ENCODE results near the gene PDLIM5. TPM values are rescaled to one million over a fixed set of nuclear protein-coding genes. Genes with fewer than 3 reads are reported as not detected.
"Not testable (repeated sequence)": the region's sequence is repeated elsewhere in the genome, so short reads cannot be mapped to it uniquely, and the experiment has no call there.

The PDLIM5 gene
- total RNA-seq, 4 donors from 2014 or later = 62.9 to 133 (median 110) TPM

- Histone ChIP-seq H3K36me3 (peaks cover 0 to 18% (median 5%) of the 10 kb centered on the region in 4 donors), H3K27ac (no peak overlapping the region), H3K4me3 (no peak overlapping the region), H3K9me3 (no peaks in the 10 kb centered on the region), H3K4me1 (peaks cover 8 to 25% (median 25%) of the 10 kb centered on the region in 4 donors), H3K27me3 (no peaks in the 10 kb centered on the region)
- TF ChIP-seq POLR2AphosphoS5 (IDR thresholded peaks at IDR 0.05) (no peak), CTCF (IDR thresholded peaks at IDR 0.05) (no peak), POLR2A (IDR thresholded peaks at IDR 0.05) (no peak), EP300 (IDR thresholded peaks at IDR 0.05; ENCODE audit: low read depth) (no peak)
- no peak for DNase-seq
- in situ Hi-C loops (cut with MboI; ENCODE audit: low pct_ligation_motif_present in 1 of 4, low pct_unique_long_range_greater_than_20kb in 1 of 4, low sequenced_read_pairs in 3 of 4) = no loop called here
- intact Hi-C loops (cut with DNase I; ENCODE audit: low total_unique reads) = no loop called here
- WGBS, 2 donors (ENCODE audit: low coverage in 1 of 2) = 88 to 90% methylated on average over 3 of the region's 3 CpGs
Measured at GRCh38 chr4:94653984-94654609, 202.4 kb downstream of the PDLIM5 start.

GRCh38 chr4:94654714-94655113 is 203.0 kb downstream of the PDLIM5 start:
- H3K27ac ChIP-seq = no peak overlapping the region
- no peak for DNase-seq
- no peaks in the 10 kb centered on the region for H3K27me3 ChIP-seq
- 84 to 85% methylated on average over 3 of the region's 3 CpGs for WGBS, 2 donors (ENCODE audit: low coverage in 1 of 2)
- TF ChIP-seq POLR2AphosphoS5 (IDR thresholded peaks at IDR 0.05) (no peak), POLR2A (IDR thresholded peaks at IDR 0.05) (no peak), EP300 (IDR thresholded peaks at IDR 0.05; ENCODE audit: low read depth) (no peak), CTCF (IDR thresholded peaks at IDR 0.05) (no peak)
- intact Hi-C loops (cut with DNase I; ENCODE audit: low total_unique reads) (no loop called here), in situ Hi-C loops (cut with MboI; ENCODE audit: low pct_ligation_motif_present in 1 of 4, low pct_unique_long_range_greater_than_20kb in 1 of 4, low sequenced_read_pairs in 3 of 4) (no loop called here)
- no peak overlapping the region for H3K4me3 ChIP-seq
- H3K9me3 ChIP-seq = no peaks in the 10 kb centered on the region
- H3K4me1 ChIP-seq = peaks cover 8 to 25% (median 20%) of the 10 kb centered on the region in 4 donors
- H3K36me3 ChIP-seq = peaks cover 0 to 18% (median 5%) of the 10 kb centered on the region in 4 donors

GRCh38 chr4:94660614-94661013 is 208.9 kb downstream of the PDLIM5 start:
- no peak overlapping the region for H3K4me3 ChIP-seq
- 78% methylated on average over 3 of the region's 3 CpGs for WGBS, 2 donors (ENCODE audit: low coverage in 1 of 2)
- intact Hi-C loops (cut with DNase I; ENCODE audit: low total_unique reads) = no loop called here
- in situ Hi-C loops (cut with MboI; ENCODE audit: low pct_ligation_motif_present in 1 of 4, low pct_unique_long_range_greater_than_20kb in 1 of 4, low sequenced_read_pairs in 3 of 4) = no loop called here
- no peak overlapping the region for H3K27ac ChIP-seq
- H3K27me3 ChIP-seq = no peaks in the 10 kb centered on the region
- H3K4me1 ChIP-seq = no peaks in the 10 kb centered on the region
- H3K36me3 ChIP-seq = peaks cover 0 to 39% (median 19%) of the 10 kb centered on the region in 4 donors
- DNase-seq = no peak
- no peak for TF ChIP-seq EP300 (IDR thresholded peaks at IDR 0.05; ENCODE audit: low read depth)
- TF ChIP-seq POLR2A (IDR thresholded peaks at IDR 0.05) = no peak
- no peak for TF ChIP-seq POLR2AphosphoS5 (IDR thresholded peaks at IDR 0.05)
- TF ChIP-seq CTCF (IDR thresholded peaks at IDR 0.05) = no peak
- no peaks in the 10 kb centered on the region for H3K9me3 ChIP-seq

- 96% methylated on average over 4 to 5 of the region's 5 CpGs for WGBS, 2 donors (ENCODE audit: low coverage in 1 of 2)
- intact Hi-C loops (cut with DNase I; ENCODE audit: low total_unique reads); in situ Hi-C loops (cut with MboI; ENCODE audit: low pct_ligation_motif_present in 1 of 4, low pct_unique_long_range_greater_than_20kb in 1 of 4, low sequenced_read_pairs in 3 of 4): not testable (repeated sequence)
Measured at GRCh38 chr4:94665021-94665420, 213.3 kb downstream of the PDLIM5 start.

More at GRCh38 chr4:94665021-94665420, 213.3 kb downstream of the PDLIM5 start:
- H3K4me1 ChIP-seq, H3K4me3 ChIP-seq, DNase-seq, H3K9me3 ChIP-seq, H3K27ac ChIP-seq, H3K27me3 ChIP-seq: not testable (repeated sequence)
- peaks cover 0 to 31% (median 11%) of the 10 kb centered on the region in 4 donors for H3K36me3 ChIP-seq

All from transverse colon (tissue), 4 donors.